Measurements from ENCODE around the gene ELOVL1.

DNA sequence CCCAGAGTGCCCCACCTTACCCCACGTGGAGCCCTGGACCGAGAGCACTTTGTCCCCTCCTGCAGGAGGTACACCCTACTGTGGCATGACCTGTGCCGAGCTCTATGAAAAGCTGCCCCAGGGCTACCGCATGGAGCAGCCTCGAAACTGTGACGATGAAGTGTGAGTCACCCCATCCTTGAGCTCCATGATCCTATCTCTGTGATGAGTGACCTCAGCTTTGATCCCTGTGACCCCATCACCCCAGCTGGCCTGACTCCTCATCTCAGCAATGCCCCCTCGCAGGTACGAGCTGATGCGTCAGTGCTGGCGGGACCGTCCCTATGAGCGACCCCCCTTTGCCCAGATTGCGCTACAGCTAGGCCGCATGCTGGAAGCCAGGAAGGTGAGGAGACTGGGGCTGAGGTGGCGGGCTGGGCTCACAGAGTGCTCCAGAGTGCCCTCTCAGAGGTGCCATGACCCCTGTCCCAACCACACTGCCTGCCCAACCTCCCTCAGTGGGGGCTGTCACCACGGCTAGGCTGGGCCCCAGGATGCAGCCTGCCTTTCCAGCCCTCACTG is 46.4 kb downstream of the ELOVL1 start:
- TF ChIP-seq TAF1 (IDR thresholded peaks at IDR 0.05; ENCODE audit: borderline replicate concordance, low read depth, low read length) (no peak), POLR2A (IDR thresholded peaks at IDR 0.05; ENCODE audit: low read depth, low read length) (no peak), POLR2AphosphoS5 (IDR thresholded peaks at IDR 0.05; ENCODE audit: low read depth, low read length) (no peak)
